Gastroesophageal sphincter (tissue), 3 donors: ENCODE results near the gene NCBP2L.

ENCODE experiments used
- CTCF ChIP-seq, 4 experiments: fragments of 200-600 bp in 2 of 4; fragments of 450-650 bp in 2 of 4; sonication (generic) in 1 of 4; IDR thresholded peaks; one replicate each; pipeline ENCODE4 v1.5.1; 2017 to 2019; ENCODE audit warnings: antibody characterized with exemption in 4 of 4, mild to moderate bottlenecking in 2 of 4, moderate library complexity in 2 of 4
- POLR2A ChIP-seq, 2 donors: fragments of 450-650 bp; IDR thresholded peaks; one replicate each; pipeline ENCODE4 v1.6.1; 2017; ENCODE audit warnings: antibody characterized with exemption in 2 of 2, mild to moderate bottlenecking in 2 of 2, moderate library complexity in 1 of 2
- POLR2AphosphoS5 ChIP-seq: sonication (generic); formaldehyde crosslinking; IDR thresholded peaks from one replicate; pipeline ENCODE4 v1.6.1; 2017; ENCODE audit warnings: antibody characterized with exemption

- no peak for TF ChIP-seq POLR2AphosphoS5
- no peak for TF ChIP-seq CTCF (IDR thresholded peaks at IDR 0.05)
- TF ChIP-seq POLR2A (IDR thresholded peaks at IDR 0.05) = no peak
Measured at GRCh38 chrX:107760304-107761077, 17.0 kb upstream of the NCBP2L start.
